K562 (cell line): ENCODE data around the gene NOP16. TPM values are rescaled to one million over a fixed set of nuclear protein-coding genes. Genes with fewer than 3 reads are reported as not detected.

Experiments used
- CTCF ChIP-seq, 3 experiments: IDR thresholded peaks in 2 of 3; conservative IDR thresholded peaks in 1 of 3; 2 replicates each; pipeline ENCODE4 v1.5.1; 2011 to 2012; ENCODE audit warnings: low read length in 3 of 3, mild to moderate bottlenecking in 3 of 3, control low read depth in 2 of 3, improper control_type of control experiment in 1 of 3, inconsistent platforms in 1 of 3, low read depth in 1 of 3, mixed read lengths in 1 of 3, moderate library complexity in 1 of 3; ENCODE audit not compliant: insufficient read depth in 2 of 3
- ETV5 ChIP-seq: sonication (generic); formaldehyde crosslinking; IDR thresholded peaks from 2 replicates; pipeline ENCODE4 v1.4.0; 2020; ENCODE audit warnings: low read depth, mild to moderate bottlenecking, missing genetic modification reagents
- GTF2A2 ChIP-seq: IDR thresholded peaks from 2 replicates; pipeline ENCODE4 v1.6.1; 2016; ENCODE audit warnings: mild to moderate bottlenecking, missing genetic modification characterization, missing compliant biosample characterization
- NKRF ChIP-seq: fragments of 450-650 bp; IDR thresholded peaks from 2 replicates; pipeline ENCODE4 v1.6.1; 2016; ENCODE audit warnings: borderline replicate concordance
- SIRT6 ChIP-seq: IDR thresholded peaks from one replicate; pipeline ENCODE4 v1.6.1; 2012; ENCODE audit warnings: low read depth, mild to moderate bottlenecking, control low read depth, inconsistent platforms, low read length, moderate library complexity
- SMAD4 ChIP-seq: fragments of 250-450 bp; sonication (Bioruptor Pico); conservative IDR thresholded peaks from 2 replicates; pipeline ENCODE4 v1.8.0; 2021; ENCODE audit warnings: inconsistent platforms, mild to moderate bottlenecking, moderate library complexity
- TARDBP ChIP-seq: fragments of 450-650 bp; IDR thresholded peaks from 2 replicates; pipeline ENCODE4 v1.6.1; 2016
- ZBTB11 ChIP-seq, 3 experiments: fragments of 200-800 bp in 1 of 3; fragments of 250-450 bp in 1 of 3; fragments of 450-650 bp in 1 of 3; sonication (Bioruptor Pico) in 1 of 3; sonication (Bioruptor generic) in 1 of 3; formaldehyde crosslinking in 1 of 3; IDR thresholded peaks; 2 replicates each; pipeline versions ENCODE4 v1.6.1 to v1.8.0; 2016 to 2022; ENCODE audit warnings: mild to moderate bottlenecking in 2 of 3, missing genetic modification characterization in 2 of 3, missing compliant biosample characterization in 1 of 3, moderate library complexity in 1 of 3
- ZMIZ1 ChIP-seq, 2 experiments: fragments of 150-350 bp in 1 of 2; IDR thresholded peaks; 2 replicates each; pipeline ENCODE4 v1.6.1; 2012 to 2016; ENCODE audit warnings: low read depth in 2 of 2, low read length in 2 of 2, mild to moderate bottlenecking in 1 of 2, moderate library complexity in 1 of 2
- ZNF354B ChIP-seq: fragments of 250-450 bp; sonication (Bioruptor Pico); IDR thresholded peaks from 2 replicates; pipeline ENCODE4 v1.4.0; 2020
- ZNF398 ChIP-seq: fragments of 250-450 bp; sonication (Bioruptor Pico); IDR thresholded peaks from 2 replicates; pipeline ENCODE4 v1.8.0; 2021; ENCODE audit warnings: moderate library complexity, mild to moderate bottlenecking, inconsistent platforms
- polyA plus RNA-seq, 8 experiments: library from polyadenylated mRNA; depleted of rRNA in 4 of 8; stranded (reverse) in 5 of 8; unstranded in 3 of 8; fragments of >200 nt; fragmentation: Nextera tagmentation in 2 of 8; fragmentation: Illumina TruSeq in 1 of 8; extraction: Ambion mirVana in 2 of 8; extraction: Trizol in 1 of 8; gene quantifications; 2 replicates each; pipeline versions ENCODE4 v1.2.1 to v1.2.3, GENCODE V29; 2011 to 2014; ENCODE audit warnings: inconsistent platforms in 1 of 8, missing spikeins in 1 of 8
- total RNA-seq, 7 experiments: library from RNA; depleted of rRNA in 6 of 7; stranded (reverse); fragments of >200 nt in 6 of 7; fragmentation: Illumina TruSeq in 2 of 7; extraction: Trizol in 2 of 7; gene quantifications; 2 replicates each; pipeline versions ENCODE4 v1.2.1 to v1.2.3, GENCODE V29; 2011 to 2021; ENCODE audit warnings: low replicate concordance in 1 of 7

Gene NOP16
- total and polyA plus RNA-seq, 9 of the 15 experiments (the other 6 are each of a cell fraction or from before 2014, with no cell fraction given): 92.5 to 342 (median 148) TPM

GRCh38 chr5:176361437-176362232, 26.8 kb downstream of the NOP16 start, which contains the start of gene KIAA1191 (continued):
- TF ChIP-seq ZBTB11 (CRISPR knock-in tag; IDR thresholded peaks at IDR 0.05) (peak; percentile 20 to 83 (median 46); a peak in 4 of 6 replicates), TARDBP (0 out of 2 replicates have a peak, but pooled peaks have one; percentile 23), ZNF354B (CRISPR knock-in tag) (no peak), ZNF398 (no peak), SIRT6 (no peak), GTF2A2 (tag) (no peak), NKRF (peak; percentile 68; the same call in 1 of the 2 replicates), CTCF (IDR thresholded peaks at IDR 0.05 in 2 of 3, conservative IDR thresholded peaks at IDR 0.05 in 1 of 3; ENCODE audit: insufficient read depth in 2 of 3, low read depth in 1 of 3, low read length in 3 of 3) (peak in 2 of 3 experiments; percentile 54 to 63; a peak in 4 of 6 replicates), ZMIZ1 (IDR thresholded peaks at IDR 0.05; ENCODE audit: low read depth in 2 of 2, low read length in 2 of 2) (no peak), ETV5 (CRISPR knock-in tag) (no peak; the same call in 1 of the 2 replicates), SMAD4 (CRISPR knock-in tag) (0 out of 2 replicates have a peak, but pooled peaks have one; percentile 49)
